ACHN (cell line): ENCODE results near the gene IFI30.
A peak's percentile ranks its signal among the peaks of the same experiment; 100 is the strongest.

ENCODE experiments used
- DNase-seq: peaks from one replicate; pipeline ENCODE4 v3.0.0-alpha.2; 2015
- in situ Hi-C: cut with HindIII; loops from 2 replicates; pipeline ENCODE4 v1.10.0; 2017; ENCODE audit warnings: low sequenced_read_pairs, low pct_ligation_motif_present, low pct_unique_long_range_greater_than_20kb

Gene IFI30

DNA sequence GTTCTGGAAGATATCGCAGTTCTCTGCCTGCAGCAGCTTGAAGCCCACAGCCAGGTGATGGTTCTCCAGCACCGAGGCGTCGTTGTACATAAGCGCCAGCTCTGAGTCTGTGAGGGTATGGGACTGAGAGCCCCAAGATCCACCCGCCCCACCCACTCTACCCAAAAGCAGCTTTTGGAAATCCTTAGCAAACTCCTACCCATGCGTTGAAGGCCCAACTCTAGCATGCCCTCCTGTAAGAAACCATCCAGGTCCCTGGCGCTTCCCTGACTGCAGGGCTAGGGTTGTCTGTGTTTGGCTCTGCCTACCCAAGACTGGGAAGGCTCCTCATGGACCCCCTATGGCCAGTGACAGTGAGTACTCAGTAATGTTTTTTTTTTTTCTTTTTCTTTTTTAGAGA lies 43.2 kb downstream of the IFI30 start:
- DNase-seq, result no peak
- in situ Hi-C loops, result no loop called here

DNA sequence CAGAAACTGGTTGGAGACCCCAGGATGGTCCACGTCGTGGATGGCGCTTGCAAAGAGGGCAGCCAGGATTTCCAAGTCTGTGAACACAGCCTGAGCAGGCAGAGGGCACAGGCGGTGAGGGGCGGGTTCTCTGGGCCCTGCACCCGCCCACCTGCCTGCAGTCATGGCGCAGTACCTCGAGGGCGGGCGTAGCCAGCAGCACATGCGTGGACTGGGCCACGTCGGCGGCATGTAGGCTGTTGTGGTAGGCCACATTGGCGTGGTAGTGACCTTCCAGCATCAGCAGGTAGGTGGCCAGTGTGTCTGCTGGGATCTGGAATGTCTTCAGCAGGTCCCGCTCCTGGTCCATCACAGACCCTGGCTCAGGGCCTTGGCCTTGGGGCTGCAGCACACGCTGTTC lies 44.5 kb downstream of the IFI30 start:
- no peak for DNase-seq
- in situ Hi-C loops, result no loop called here

- no peak for DNase-seq
- in situ Hi-C loops, result no loop called here
Observed at GRCh38 chr19:18218600-18218999, 45.0 kb downstream of the IFI30 start.

DNA sequence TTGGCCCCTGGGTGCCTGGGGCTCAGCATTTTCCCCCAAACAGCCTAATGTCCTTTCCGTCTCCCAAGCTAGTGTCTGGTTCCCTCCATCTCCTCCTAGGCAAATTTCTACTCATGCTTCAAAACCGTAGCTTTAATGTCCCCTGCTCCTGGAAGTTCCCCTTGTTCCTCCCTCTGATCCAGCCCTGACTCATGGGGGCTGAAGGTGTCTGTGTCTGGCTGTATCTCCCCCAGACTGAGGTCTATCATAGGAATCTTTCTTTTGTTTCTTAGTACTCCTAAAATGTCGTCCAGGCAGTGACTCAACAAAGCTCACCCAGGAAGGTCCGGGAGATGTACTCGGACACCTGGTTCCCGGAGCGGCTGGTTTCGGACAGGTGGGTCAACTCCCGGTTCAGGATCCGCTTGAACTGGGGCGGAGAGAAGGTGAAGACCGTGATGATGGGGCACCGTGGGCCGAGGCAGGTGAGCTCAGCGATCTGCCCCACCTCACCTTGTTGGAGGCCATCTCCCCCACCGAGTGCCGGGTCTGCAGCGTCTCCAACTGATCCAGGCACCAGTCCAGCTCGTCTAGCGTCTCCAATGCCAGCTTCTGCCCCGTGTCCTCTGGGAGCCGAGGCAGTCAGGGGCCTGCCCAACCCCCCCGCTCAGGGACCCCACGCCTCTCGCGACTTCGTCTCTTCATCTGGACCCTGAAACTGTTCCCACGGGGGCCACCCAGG lies 46.5 kb downstream of the IFI30 start:
- no peak for DNase-seq
- in situ Hi-C loops, result no loop called here

GRCh38 chr19:18220632-18221275 lies 47.1 kb downstream of the IFI30 start:
- in situ Hi-C loops, result no loop called here
- DNase-seq, result no peak

GRCh38 chr19:18221815-18222725 lies 48.5 kb downstream of the IFI30 start:
- no peak for DNase-seq
- in situ Hi-C loops, result no loop called here

GRCh38 chr19:18223860-18224524 lies 50.4 kb downstream of the IFI30 start:
- in situ Hi-C loops, result no loop called here
- DNase-seq, result no peak

- in situ Hi-C loops, result no loop called here
- peak; percentile 97 for DNase-seq
Observed at GRCh38 chr19:18224525-18225354, 51.1 kb downstream of the IFI30 start.

DNA sequence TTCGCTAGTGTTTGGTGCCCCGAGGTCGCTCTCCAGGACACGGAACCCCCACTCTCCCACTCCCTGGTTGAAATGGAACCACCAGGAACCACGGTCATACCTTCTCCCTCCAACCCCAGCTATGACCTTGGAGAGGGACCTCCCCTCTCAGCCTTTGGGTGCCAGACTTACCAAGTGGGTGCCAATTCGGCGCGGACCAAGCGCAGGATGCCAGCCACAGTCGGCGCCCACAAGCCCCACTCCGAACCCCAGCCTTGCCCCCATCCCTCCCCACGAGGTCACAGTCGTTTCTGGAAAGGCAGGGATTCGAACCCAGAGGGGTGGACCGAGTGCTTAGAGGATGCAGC lies 51.7 kb downstream of the IFI30 start:
- in situ Hi-C loops, result no loop called here

DNA sequence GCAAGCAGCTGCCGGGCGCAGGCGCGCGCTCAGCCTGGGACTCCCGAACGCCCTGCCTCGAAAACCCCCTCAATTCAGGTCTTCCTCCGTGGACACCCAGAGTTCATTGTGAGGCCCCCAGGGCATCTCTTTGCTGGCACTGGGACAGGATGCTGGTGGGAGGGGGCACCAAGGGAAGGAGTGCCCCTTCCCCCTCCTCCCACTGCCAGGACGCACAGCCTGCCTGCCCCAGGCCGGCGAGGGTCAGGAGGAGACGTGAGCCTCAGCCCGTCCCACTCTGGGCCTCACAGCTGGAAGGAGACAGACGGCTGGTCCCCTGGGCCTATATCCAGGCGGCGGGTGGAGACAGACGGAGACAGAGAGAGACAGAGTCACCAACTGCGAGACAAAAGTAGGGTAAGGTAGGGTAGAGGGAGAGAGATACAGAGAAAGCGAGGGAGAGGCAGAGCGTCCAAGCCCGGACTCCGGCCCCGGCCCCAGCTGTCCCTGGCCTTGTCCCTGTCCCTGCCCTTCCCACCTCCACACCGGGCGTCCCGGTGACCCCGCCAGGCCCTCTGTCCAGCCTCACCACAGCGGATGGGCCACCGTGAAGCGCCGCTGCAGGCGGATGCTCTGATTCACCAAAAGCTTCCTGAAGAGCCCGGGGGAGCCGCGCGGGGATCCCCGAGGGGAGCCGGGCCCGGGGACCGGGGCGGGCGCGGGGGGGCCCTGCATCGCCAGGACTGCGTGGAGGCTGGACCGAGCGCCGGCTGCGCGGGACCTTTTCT lies 52.3 kb downstream of the IFI30 start, which contains the start of gene PDE4C:
Gene PDE4C (minus strand): TSS at position 737 of the 767 bp plus-strand sequence. CDS start 23 bp downstream, at position 714.
- DNase-seq, result no peak
- in situ Hi-C loops, result no loop called here

More for the DNA sequence above, 51.7 kb downstream of the IFI30 start:
- DNase-seq, result no peak

- in situ Hi-C loops, result no loop called here
- DNase-seq, result no peak
Observed at GRCh38 chr19:18226956-18227780, 53.6 kb downstream of the IFI30 start.
